IMR-90 (cell line): ENCODE measurements around the gene FAF1.

Source experiments
- CEBPB ChIP-seq: IDR thresholded peaks from 2 replicates; pipeline ENCODE4 v1.6.1; 2012; ENCODE audit warnings: low read depth, low read length, improper control_type of control experiment
- CHD1 ChIP-seq: IDR thresholded peaks from 2 replicates; pipeline ENCODE4 v1.6.1; 2012; ENCODE audit warnings: low read depth, low read length, improper control_type of control experiment
- ELK1 ChIP-seq: fragments of 150-350 bp; IDR thresholded peaks from 2 replicates; pipeline ENCODE4 v1.6.1; 2016; ENCODE audit warnings: low read depth, mild to moderate bottlenecking, low read length, moderate library complexity, borderline replicate concordance
- FOS ChIP-seq: fragments of 150-350 bp; IDR thresholded peaks from 2 replicates; pipeline ENCODE4 v1.6.1; 2016; ENCODE audit warnings: low read depth, low read length
- MAFK ChIP-seq: IDR thresholded peaks from 2 replicates; pipeline ENCODE4 v1.6.1; 2012; ENCODE audit warnings: low read depth, low read length, improper control_type of control experiment
- MAZ ChIP-seq: IDR thresholded peaks from 2 replicates; pipeline ENCODE4 v1.6.1; 2012; ENCODE audit warnings: low read depth, mild to moderate bottlenecking, low read length, improper control_type of control experiment, moderate library complexity, borderline replicate concordance
- MXI1 ChIP-seq: IDR thresholded peaks from 2 replicates; pipeline ENCODE4 v1.6.1; 2012; ENCODE audit warnings: low read depth, mild to moderate bottlenecking, low read length, moderate library complexity, borderline replicate concordance
- NFE2L2 ChIP-seq: fragments of 150-350 bp; IDR thresholded peaks from 2 replicates; pipeline ENCODE4 v1.6.1; 2016; ENCODE audit warnings: low read depth, mild to moderate bottlenecking, low read length
- POLR2A ChIP-seq: IDR thresholded peaks from 2 replicates; pipeline ENCODE4 v1.6.1; 2012; ENCODE audit warnings: mild to moderate bottlenecking, low read depth, low read length
- RAD21 ChIP-seq: IDR thresholded peaks from 2 replicates; pipeline ENCODE4 v1.6.1; 2012; ENCODE audit warnings: low read length, improper control_type of control experiment
- RFX5 ChIP-seq: IDR thresholded peaks from 2 replicates; pipeline ENCODE4 v1.8.0; 2012; ENCODE audit warnings: low read depth, mild to moderate bottlenecking, low read length, moderate library complexity
- SMC3 ChIP-seq: fragments of 150-350 bp; IDR thresholded peaks from 2 replicates; pipeline ENCODE4 v1.6.1; 2016; ENCODE audit warnings: low read depth, mild to moderate bottlenecking, antibody characterized with exemption, low read length, moderate library complexity
- TF ChIP-seq, protein P1 (sequence below): conservative IDR thresholded peaks from 2 replicates; pipeline ENCODE4 v1.5.1; 2012; ENCODE audit warnings: mild to moderate bottlenecking, low read depth, low read length, improper control_type of control experiment
- TF ChIP-seq, protein P2 (sequence below): fragments of 150-350 bp; IDR thresholded peaks from 2 replicates; pipeline ENCODE4 v1.6.1; 2017; ENCODE audit warnings: mild to moderate bottlenecking, antibody characterized with exemption, low read length, low read depth

DNA sequence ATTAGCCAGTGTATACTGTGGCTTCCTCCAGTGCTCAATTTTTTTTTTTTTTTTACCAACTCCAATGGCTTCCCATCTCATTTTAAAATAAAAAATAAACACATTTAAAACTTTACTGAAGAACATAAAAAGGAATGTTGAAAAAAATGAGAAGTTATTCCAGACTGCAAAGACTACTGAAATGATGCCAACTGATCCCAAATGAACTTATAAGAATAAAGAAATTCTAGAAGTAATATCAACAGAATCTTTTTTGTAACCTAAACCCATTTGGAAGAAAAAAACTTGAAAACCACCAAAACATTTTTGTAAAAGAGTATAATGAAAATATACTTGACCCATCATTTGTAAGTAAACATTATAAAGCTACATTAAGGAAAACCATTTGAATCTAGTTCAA is 129.4 kb downstream of the FAF1 start:
- TF ChIP-seq, protein P1, sequence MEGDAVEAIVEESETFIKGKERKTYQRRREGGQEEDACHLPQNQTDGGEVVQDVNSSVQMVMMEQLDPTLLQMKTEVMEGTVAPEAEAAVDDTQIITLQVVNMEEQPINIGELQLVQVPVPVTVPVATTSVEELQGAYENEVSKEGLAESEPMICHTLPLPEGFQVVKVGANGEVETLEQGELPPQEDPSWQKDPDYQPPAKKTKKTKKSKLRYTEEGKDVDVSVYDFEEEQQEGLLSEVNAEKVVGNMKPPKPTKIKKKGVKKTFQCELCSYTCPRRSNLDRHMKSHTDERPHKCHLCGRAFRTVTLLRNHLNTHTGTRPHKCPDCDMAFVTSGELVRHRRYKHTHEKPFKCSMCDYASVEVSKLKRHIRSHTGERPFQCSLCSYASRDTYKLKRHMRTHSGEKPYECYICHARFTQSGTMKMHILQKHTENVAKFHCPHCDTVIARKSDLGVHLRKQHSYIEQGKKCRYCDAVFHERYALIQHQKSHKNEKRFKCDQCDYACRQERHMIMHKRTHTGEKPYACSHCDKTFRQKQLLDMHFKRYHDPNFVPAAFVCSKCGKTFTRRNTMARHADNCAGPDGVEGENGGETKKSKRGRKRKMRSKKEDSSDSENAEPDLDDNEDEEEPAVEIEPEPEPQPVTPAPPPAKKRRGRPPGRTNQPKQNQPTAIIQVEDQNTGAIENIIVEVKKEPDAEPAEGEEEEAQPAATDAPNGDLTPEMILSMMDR: no peak
- TF ChIP-seq NFE2L2 (no peak), MAZ (no peak), POLR2A (no peak), CEBPB (no peak), MAFK (no peak), CHD1 (no peak), RFX5 (no peak), ELK1 (no peak), SMC3 (no peak), RAD21 (no peak), MXI1 (no peak), FOS (no peak)
- TF ChIP-seq, protein P2, sequence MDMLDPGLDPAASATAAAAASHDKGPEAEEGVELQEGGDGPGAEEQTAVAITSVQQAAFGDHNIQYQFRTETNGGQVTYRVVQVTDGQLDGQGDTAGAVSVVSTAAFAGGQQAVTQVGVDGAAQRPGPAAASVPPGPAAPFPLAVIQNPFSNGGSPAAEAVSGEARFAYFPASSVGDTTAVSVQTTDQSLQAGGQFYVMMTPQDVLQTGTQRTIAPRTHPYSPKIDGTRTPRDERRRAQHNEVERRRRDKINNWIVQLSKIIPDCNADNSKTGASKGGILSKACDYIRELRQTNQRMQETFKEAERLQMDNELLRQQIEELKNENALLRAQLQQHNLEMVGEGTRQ: no peak
